GM21528 (cell line): ENCODE data around the gene FAM217A.

ENCODE experiments used
- ATAC-seq: cut with Tn5 transposase; IDR thresholded peaks from one replicate; pipeline ENCODE4 v1.9.1; 2021; ENCODE audit warnings: mild to moderate bottlenecking, moderate library complexity; ENCODE audit not compliant: unreplicated experiment, low FRiP score

The FAM217A gene

DNA sequence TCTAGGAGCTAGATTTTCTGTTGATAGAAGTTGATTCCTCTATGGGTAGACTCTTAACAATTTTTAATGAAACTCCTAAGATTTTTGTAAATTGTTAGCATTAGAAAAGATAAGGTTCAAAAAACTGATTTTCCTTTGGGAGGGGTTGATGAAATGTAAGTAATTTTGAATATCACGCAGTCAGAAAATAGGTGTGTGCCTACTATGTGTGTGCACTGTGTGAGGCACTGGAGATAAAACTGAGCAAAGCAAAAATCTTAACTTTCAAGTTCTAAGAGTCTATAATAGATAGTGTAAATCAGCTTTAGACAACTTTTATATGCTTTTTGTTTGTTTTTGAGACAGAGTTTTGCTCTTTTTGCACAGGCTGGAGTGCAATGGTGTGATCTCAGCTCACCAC, 53.3 kb downstream of the FAM217A start:
- no peak for ATAC-seq

DNA sequence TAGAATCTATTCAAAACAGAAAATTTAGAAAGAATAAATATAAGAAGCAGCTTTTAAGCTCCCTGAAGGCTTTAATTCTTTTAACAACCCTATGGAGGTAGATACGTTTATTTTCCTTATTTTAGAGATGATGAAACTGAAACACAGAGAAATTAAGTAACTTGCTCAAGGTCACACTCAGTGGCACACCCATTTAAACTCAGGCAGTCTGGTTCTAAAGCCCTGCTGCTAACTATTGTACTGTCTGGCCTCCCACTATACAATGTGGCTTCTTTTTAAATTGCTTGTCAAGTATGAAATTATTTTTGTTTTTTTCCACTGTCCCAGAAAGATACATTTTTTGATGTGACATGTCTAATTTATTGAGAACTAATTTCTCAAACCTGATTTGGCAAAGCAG, 55.7 kb downstream of the FAM217A start:
- ATAC-seq, result no peak

DNA sequence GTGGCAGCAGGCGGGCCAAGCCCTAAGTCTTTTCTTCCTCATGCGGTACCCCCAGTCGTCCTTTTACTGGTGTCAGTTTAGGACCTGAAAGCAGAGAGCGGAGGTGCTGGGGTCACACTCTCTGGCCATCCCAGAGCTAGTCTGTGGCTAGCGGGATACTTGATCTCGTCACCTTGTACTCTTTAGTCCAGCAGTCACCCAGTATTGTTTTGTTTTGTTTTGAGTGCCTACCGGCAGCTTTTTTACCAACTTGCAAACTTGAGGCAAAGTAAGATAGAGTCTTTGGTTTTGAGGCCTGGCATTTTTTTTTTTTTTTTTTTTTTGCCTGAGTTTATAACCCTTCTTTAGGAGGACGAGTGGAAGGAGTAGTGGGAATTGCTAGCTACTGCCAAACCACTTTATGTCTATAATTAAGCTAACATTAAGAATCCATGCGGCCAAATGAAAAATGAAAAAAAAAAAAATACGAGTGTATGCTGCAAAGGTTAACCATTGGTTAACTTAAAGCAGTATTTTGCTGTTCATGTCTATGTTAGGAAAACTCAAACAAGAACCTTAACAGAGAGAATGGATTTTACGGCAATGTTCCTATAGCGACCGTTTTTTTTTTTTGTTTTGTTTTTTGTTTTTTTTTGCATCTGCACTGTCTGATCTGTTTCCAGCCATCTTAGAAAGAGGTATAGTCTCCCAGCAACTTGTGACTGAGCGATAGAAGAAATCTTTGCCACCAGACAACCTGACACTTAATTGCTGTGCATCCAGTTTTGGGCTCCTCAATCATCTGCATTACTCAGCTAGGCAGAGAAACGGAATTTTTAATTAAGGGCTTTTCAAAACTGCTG, 56.9 kb downstream of the FAM217A start:
- ATAC-seq, result peak; percentile 2

DNA sequence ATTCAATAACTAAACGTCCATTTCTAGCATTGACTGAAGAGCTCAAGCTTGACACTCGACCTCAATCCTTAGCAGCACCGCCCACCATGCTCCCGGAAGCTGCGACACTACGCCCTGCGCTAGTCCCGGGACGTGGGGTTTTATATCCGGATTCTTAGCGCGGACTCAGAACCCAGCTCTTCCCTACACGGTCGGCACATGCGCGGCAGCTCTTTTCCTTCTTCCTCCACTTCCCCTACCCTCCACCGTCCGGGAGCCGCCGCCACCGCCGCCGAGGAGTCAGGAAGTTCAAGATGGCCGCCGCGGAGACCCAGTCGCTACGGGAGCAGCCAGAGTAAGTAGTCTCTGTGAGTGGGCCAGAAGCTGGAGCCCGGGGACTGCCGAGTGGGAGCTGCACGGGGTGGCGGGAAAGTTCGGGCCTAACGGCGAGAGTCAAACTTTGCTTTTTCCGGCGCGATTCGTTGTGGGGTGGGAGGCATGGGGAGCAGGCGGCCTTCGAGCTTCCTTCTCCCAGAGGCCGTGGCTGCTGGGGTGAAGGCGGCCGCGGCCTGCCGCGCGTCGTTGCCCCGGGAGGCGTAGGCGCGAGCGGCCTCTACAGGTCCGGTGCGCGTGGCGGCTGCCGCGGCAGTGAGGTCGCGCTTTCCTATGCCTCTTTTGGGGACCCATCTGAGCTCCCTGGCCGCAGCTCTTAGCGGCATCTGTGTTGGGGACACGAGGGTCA, 57.6 kb downstream of the FAM217A start:
- peak; percentile 65 for ATAC-seq

DNA sequence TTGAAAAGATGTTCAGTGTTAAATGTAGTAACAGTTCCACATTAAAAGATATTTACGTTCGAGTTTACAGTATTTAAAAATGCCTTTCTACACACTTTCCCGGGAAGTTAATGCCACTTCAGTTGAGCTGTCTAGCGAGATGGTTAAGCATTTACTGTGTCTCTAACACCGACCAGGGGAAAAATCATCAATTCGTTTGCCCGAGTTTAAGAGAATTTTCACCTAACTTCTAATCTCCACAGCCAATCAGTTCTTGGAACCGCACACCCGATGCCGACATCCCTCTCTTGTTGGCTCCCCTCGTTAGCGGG, 58.2 kb downstream of the FAM217A start:
- peak; percentile 0 for ATAC-seq

DNA sequence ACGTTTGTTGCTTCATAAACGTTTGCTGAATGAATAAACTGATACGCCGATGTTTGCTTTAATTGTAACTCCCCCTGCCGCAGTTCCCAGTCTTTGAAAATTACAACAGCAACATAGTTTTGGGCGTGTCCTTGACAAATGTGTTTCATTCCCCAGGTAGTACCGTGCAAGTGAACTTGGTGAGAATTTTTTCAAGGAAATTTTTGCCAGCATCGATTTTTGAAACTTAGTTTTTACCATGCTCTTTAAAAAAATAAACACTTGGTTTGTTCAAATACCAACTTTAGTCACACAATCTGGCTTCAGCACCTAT, 60.1 kb downstream of the FAM217A start:
- ATAC-seq, result no peak
